ENCODE results near the gene SLC8A2.
"Not testable (repeated sequence)": the region's sequence is repeated elsewhere in the genome, so short reads cannot be mapped to it uniquely, and the experiment has no call there.

SLC8A2 gene

GRCh38 chr19:47419030-47419783, 52.5 kb downstream of the SLC8A2 start, which contains the start of gene MEIS3:
Gene MEIS3 (minus strand): TSS chr19:47419527. CDS start chr19:47419081, 446 bp downstream.
- DNase-seq (ENCODE audit: low read depth) = no peak
- peak within 1 kb of the TSS; percentile 73 for H3K4me3 ChIP-seq (ENCODE audit: low read depth, low read length)

- peak overlapping the region; percentile 73 for H3K4me3 ChIP-seq (ENCODE audit: low read depth, low read length)
- no peak for DNase-seq (ENCODE audit: low read depth)
Observed at GRCh38 chr19:47418692-47419029, 53.0 kb downstream of the SLC8A2 start.

- H3K4me3 ChIP-seq (ENCODE audit: low read depth, low read length) = peak overlapping the region; percentile 73
- DNase-seq (ENCODE audit: low read depth) = no peak
Observed at GRCh38 chr19:47417746-47418691, 53.7 kb downstream of the SLC8A2 start.

- no peak for DNase-seq (ENCODE audit: low read depth)
- H3K4me3 ChIP-seq (ENCODE audit: low read depth, low read length) = peak overlapping the region; percentile 73
Observed at GRCh38 chr19:47417107-47417745, 54.5 kb downstream of the SLC8A2 start.

- no peak for DNase-seq (ENCODE audit: low read depth)
Observed at GRCh38 chr19:47416643-47416985, 55.1 kb downstream of the SLC8A2 start.

GRCh38 chr19:47415953-47416642, 55.6 kb downstream of the SLC8A2 start:
- no peak for DNase-seq (ENCODE audit: low read depth)
- H3K4me3 ChIP-seq (ENCODE audit: low read depth, low read length) = no peak overlapping the region

More at GRCh38 chr19:47416643-47416985, 55.1 kb downstream of the SLC8A2 start:
- no peak overlapping the region for H3K4me3 ChIP-seq (ENCODE audit: low read depth, low read length)

GRCh38 chr19:47414469-47414868, 57.2 kb downstream of the SLC8A2 start:
- no peak overlapping the region for H3K4me3 ChIP-seq (ENCODE audit: low read depth, low read length)
- no peak for DNase-seq (ENCODE audit: low read depth)

GRCh38 chr19:47413941-47414340, 57.8 kb downstream of the SLC8A2 start:
- H3K4me3 ChIP-seq (ENCODE audit: low read depth, low read length) = no peak overlapping the region
- DNase-seq (ENCODE audit: low read depth) = no peak

GRCh38 chr19:47411696-47412095, 60.0 kb downstream of the SLC8A2 start:
- not testable (repeated sequence) for H3K4me3 ChIP-seq (ENCODE audit: low read depth, low read length); DNase-seq (ENCODE audit: low read depth)

- H3K4me3 ChIP-seq (ENCODE audit: low read depth, low read length) = no peak overlapping the region
- DNase-seq (ENCODE audit: low read depth) = no peak
Observed at GRCh38 chr19:47411101-47411500, 60.6 kb downstream of the SLC8A2 start.

- no peak for DNase-seq (ENCODE audit: low read depth)
- no peak overlapping the region for H3K4me3 ChIP-seq (ENCODE audit: low read depth, low read length)
Observed at GRCh38 chr19:47408156-47408938, 63.3 kb downstream of the SLC8A2 start.

- no peak overlapping the region for H3K4me3 ChIP-seq (ENCODE audit: low read depth, low read length)
- DNase-seq (ENCODE audit: low read depth) = no peak
Observed at GRCh38 chr19:47407417-47407774, 64.3 kb downstream of the SLC8A2 start.

- H3K4me3 ChIP-seq (ENCODE audit: low read depth, low read length) = no peak overlapping the region
- DNase-seq (ENCODE audit: low read depth) = no peak
Observed at GRCh38 chr19:47406711-47407416, 64.8 kb downstream of the SLC8A2 start.

GRCh38 chr19:47405854-47406417, 65.8 kb downstream of the SLC8A2 start:
- DNase-seq (ENCODE audit: low read depth) = no peak
- H3K4me3 ChIP-seq (ENCODE audit: low read depth, low read length) = no peak overlapping the region

GRCh38 chr19:47405197-47405550, 66.5 kb downstream of the SLC8A2 start:
- DNase-seq (ENCODE audit: low read depth) = no peak
- no peak overlapping the region for H3K4me3 ChIP-seq (ENCODE audit: low read depth, low read length)

- H3K4me3 ChIP-seq (ENCODE audit: low read depth, low read length) = no peak overlapping the region
- DNase-seq (ENCODE audit: low read depth) = no peak
Observed at GRCh38 chr19:47404334-47405196, 67.1 kb downstream of the SLC8A2 start.

GRCh38 chr19:47402504-47402903, 69.2 kb downstream of the SLC8A2 start:
- H3K4me3 ChIP-seq (ENCODE audit: low read depth, low read length) = no peak overlapping the region
- no peak for DNase-seq (ENCODE audit: low read depth)

Measured in skeletal muscle cell (primary cell).